OCI-LY7 (cell line): Measurements from ENCODE around the gene INPP5K.

Source experiments
- EZH2phosphoT487 ChIP-seq: fragments of 200-600 bp; sonication (generic); IDR thresholded peaks from 2 replicates; pipeline ENCODE4 v1.6.1; 2018; ENCODE audit warnings: low read depth, borderline replicate concordance, mild to moderate bottlenecking, mixed run types, antibody characterized with exemption, low read length, moderate library complexity, mixed read lengths
- TF ChIP-seq, protein P1 (sequence below): fragments of 200-600 bp; sonication (generic); conservative IDR thresholded peaks from 2 replicates; pipeline ENCODE4 v1.5.1; 2014; ENCODE audit warnings: mild to moderate bottlenecking, antibody characterized with exemption, low read length, moderate library complexity, mixed read lengths

DNA sequence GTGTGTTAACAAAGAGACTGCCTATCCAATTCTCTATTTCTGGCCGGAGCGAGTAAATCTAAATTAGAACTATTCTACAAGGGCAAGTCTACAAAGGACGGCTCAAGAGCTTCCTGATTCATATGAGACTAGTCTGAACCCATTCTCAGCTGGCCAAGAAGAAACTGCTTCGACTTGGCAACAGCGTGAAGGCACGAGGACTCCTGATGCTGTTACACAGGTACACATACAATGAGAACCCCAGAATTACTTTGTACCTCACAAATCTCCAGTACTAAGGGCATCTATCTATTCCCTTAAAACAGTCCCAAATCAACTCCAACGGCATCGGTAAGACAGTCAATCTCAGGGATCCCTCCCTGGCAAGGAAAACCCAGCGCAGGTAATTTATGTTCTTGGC lies 61.9 kb downstream of the INPP5K start:
- TF ChIP-seq, protein P1, sequence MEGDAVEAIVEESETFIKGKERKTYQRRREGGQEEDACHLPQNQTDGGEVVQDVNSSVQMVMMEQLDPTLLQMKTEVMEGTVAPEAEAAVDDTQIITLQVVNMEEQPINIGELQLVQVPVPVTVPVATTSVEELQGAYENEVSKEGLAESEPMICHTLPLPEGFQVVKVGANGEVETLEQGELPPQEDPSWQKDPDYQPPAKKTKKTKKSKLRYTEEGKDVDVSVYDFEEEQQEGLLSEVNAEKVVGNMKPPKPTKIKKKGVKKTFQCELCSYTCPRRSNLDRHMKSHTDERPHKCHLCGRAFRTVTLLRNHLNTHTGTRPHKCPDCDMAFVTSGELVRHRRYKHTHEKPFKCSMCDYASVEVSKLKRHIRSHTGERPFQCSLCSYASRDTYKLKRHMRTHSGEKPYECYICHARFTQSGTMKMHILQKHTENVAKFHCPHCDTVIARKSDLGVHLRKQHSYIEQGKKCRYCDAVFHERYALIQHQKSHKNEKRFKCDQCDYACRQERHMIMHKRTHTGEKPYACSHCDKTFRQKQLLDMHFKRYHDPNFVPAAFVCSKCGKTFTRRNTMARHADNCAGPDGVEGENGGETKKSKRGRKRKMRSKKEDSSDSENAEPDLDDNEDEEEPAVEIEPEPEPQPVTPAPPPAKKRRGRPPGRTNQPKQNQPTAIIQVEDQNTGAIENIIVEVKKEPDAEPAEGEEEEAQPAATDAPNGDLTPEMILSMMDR: no peak
- TF ChIP-seq EZH2phosphoT487: no peak
